Stimulated activated CD4-positive, alpha-beta T cell treated with anti-CD3 and anti-CD28 coated beads, TNF-alpha, amount 100 ng/mL, for 48 hours (primary cell): ENCODE measurements around the gene NPM1.

Experiments
- DNase-seq, 3 donors: peaks; one replicate each; pipeline ENCODE4 v3.0.0-alpha.2; 2020; ENCODE audit warnings: low read depth in 3 of 3

NPM1 gene

GRCh38 chr5:171428168-171428696 lies 40.6 kb downstream of the NPM1 start:
- no peak for DNase-seq

GRCh38 chr5:171428809-171429542 lies 41.3 kb downstream of the NPM1 start:
- no peak for DNase-seq

GRCh38 chr5:171429543-171429910 lies 41.9 kb downstream of the NPM1 start:
- no peak for DNase-seq

GRCh38 chr5:171431251-171431777 lies 43.7 kb downstream of the NPM1 start:
- no peak for DNase-seq

GRCh38 chr5:171432076-171432475 lies 44.4 kb downstream of the NPM1 start:
- no peak for DNase-seq

GRCh38 chr5:171432583-171433351 lies 45.1 kb downstream of the NPM1 start:
- DNase-seq: no peak

- no peak for DNase-seq
Observed at GRCh38 chr5:171433352-171433698, 45.7 kb downstream of the NPM1 start.

GRCh38 chr5:171433982-171434676 lies 46.5 kb downstream of the NPM1 start:
- DNase-seq: no peak

- DNase-seq: no peak
Observed at GRCh38 chr5:171434874-171435273, 47.2 kb downstream of the NPM1 start.

GRCh38 chr5:171435908-171436307 lies 48.3 kb downstream of the NPM1 start:
- no peak for DNase-seq

- no peak for DNase-seq
Observed at GRCh38 chr5:171436804-171437285, 49.2 kb downstream of the NPM1 start.

- no peak for DNase-seq
Observed at GRCh38 chr5:171437286-171437821, 49.7 kb downstream of the NPM1 start.

GRCh38 chr5:171438738-171439137 lies 51.1 kb downstream of the NPM1 start:
- no peak for DNase-seq

- no peak for DNase-seq
Observed at GRCh38 chr5:171441246-171441791, 53.7 kb downstream of the NPM1 start.

- DNase-seq: no peak
Observed at GRCh38 chr5:171442287-171443042, 54.8 kb downstream of the NPM1 start.

GRCh38 chr5:171444582-171444981 lies 56.9 kb downstream of the NPM1 start:
- no peak for DNase-seq

GRCh38 chr5:171445644-171446516 lies 58.2 kb downstream of the NPM1 start:
- DNase-seq: no peak

- no peak for DNase-seq
Observed at GRCh38 chr5:171447226-171447625, 59.6 kb downstream of the NPM1 start.

- no peak for DNase-seq
Observed at GRCh38 chr5:171449426-171449825, 61.8 kb downstream of the NPM1 start.
